AG09319 (cell line): ENCODE results near the gene CRACR2B.

Experiments
- DNase-seq: peaks from one replicate; pipeline ENCODE4 v3.0.0-alpha.2; 2010; ENCODE audit warnings: low read depth; ENCODE audit errors: extremely low read depth
- TF ChIP-seq, protein P1 (sequence below): IDR thresholded peaks from 2 replicates; pipeline ENCODE4 v1.5.1; 2011; ENCODE audit warnings: low read depth, mild to moderate bottlenecking, inconsistent platforms, low read length, moderate library complexity

CRACR2B gene

DNA sequence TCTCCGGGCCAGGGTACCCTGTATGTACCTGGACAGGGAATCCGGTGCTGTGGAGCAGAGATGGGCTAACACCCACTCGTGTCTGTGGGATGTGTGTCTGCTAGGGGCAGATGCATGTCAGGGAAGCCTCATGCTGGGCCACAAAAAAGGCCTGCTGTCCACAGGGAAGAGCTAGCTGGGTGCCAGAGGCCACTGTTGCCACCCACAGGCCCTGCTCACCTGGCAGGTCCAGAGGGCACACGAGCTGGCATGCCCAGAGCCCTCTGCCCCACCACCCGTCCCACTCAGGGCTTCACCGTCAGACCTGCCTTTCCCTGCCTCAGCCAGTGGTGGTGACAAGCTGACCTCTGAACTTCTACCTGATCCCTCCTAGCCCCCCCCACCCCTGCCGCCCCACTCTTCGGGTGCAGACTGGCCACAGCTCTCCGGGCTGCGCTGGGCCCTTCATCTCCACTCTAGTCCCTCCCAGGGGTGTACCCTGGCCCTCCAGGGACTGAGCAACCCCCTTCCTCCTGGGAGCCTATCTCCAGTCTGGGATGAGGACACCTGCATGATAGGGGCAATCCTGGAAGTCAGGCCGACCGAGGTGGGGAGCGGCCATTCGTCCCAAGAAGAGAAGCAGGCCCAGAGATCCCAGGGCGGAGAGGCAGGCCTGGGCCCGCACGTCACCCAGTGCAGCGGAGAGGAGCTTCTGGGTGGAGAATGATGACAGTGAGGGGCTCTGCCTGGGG, 31.0 kb upstream of the CRACR2B start:
- TF ChIP-seq, protein P1, sequence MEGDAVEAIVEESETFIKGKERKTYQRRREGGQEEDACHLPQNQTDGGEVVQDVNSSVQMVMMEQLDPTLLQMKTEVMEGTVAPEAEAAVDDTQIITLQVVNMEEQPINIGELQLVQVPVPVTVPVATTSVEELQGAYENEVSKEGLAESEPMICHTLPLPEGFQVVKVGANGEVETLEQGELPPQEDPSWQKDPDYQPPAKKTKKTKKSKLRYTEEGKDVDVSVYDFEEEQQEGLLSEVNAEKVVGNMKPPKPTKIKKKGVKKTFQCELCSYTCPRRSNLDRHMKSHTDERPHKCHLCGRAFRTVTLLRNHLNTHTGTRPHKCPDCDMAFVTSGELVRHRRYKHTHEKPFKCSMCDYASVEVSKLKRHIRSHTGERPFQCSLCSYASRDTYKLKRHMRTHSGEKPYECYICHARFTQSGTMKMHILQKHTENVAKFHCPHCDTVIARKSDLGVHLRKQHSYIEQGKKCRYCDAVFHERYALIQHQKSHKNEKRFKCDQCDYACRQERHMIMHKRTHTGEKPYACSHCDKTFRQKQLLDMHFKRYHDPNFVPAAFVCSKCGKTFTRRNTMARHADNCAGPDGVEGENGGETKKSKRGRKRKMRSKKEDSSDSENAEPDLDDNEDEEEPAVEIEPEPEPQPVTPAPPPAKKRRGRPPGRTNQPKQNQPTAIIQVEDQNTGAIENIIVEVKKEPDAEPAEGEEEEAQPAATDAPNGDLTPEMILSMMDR: no peak
- DNase-seq: no peak

DNA sequence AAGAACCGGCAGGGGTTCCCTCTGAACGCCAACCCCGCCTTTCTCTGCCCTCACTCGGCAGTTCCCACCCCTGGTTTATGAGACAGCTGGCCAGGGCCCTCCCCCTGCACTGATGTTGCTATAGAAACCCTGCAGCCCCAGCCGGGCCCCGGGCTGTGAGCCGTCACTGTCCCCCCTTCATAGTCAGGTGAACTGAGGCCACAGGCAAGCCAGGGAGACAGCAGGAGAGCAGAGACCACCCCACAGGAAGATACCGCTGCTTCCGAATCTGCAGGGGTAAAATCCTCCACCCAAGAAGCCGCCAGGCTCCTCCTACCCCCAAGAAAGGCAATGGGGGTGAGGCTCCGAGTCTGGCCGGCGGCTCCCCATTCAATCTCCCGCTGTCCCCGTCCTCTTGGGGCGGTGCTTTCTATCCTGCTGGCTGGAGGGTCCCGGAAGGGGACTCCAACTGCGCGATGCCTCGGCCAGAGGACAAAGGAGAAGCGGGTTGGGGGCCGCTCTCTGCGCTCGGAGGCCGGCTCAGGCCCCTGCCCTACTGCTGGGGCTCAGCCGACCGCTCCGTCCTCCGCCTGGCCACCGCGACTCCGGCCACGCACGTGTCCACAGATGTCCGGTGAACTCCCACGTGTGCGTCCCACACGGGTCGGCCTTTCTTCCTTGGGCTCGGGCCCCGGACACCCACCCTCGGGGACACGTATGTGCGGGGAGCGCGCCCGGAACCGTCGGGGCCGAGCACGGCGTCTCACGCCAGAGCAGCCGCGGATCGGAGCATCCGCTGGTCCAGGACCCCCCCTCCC, 30.2 kb upstream of the CRACR2B start:
- TF ChIP-seq, protein P1: no peak
- DNase-seq: no peak

DNA sequence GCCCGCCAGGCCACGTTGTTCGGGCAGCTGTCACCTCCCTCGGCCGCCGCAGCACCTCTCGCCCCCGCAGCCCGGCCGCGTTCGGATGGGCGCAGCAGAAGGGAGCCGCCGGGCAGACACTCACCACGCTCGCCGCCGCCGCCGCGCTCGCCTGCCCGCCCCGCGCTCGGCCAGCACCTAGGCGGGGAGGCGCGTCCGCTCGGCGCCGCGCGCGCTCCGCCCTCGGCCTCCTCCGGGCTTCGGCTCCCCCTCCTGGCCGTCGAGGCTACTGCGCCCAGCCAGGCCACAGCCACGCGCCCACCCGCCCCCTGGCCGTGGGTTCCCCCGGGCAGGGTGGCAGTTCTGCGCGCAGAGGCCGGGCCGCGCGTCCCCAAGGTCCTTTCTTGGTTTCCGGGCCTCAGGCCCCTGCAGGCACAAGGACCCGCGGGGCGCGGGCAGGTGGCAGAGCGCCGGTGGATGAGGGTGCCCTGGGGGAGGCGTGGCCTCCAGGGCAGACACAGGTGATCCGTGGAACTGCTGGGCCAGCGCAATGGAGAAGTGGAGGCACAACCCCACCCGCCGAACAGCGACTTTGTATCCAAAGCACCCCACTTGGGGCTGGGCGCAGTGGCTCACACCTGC, 29.5 kb upstream of the CRACR2B start, which contains the start of gene SLC25A22:
TSS of gene SLC25A22 (minus strand) at position 189 of the 621 bp plus-strand sequence. CDS start 3,275 bp downstream, outside the sequence.
- DNase-seq: no peak

DNA sequence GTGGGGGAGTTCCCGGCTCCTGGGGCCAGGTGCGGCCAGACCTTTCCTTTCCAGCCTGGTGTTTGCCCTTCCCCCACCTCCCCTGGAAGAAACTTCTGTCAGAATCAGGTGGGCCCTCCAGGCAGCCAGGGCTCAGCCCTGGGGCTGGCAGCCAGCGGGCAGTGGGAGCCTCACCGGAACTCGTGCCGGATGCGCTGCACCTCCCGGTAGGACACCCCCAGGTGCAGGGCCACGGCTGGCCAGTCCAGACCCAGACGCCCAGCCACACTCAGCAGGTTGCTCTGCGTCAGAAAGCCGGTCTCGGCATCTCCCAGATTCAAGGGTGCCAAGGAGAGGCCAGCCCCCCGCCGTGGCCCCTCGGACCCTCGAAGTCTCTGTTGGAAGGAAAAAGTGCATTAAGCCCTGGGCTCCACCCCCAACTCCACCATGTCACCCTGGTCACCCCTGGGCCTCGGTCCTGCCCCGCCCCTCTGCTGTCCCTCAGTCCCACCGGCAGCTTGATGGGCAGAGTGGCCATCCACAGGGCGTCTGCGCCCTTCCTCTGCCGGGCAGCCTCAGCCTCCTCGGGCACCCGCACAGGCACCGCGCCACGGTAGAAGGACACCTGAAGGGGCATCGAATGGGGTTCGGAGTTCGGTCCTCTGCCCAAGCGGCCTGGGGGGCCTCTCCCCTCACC, 27.9 kb upstream of the CRACR2B start:
- TF ChIP-seq, protein P1: no peak
- no peak for DNase-seq

More for the DNA sequence above, 29.5 kb upstream of the CRACR2B start, which contains the start of gene SLC25A22:
- TF ChIP-seq, protein P1: peak; percentile 40

DNA sequence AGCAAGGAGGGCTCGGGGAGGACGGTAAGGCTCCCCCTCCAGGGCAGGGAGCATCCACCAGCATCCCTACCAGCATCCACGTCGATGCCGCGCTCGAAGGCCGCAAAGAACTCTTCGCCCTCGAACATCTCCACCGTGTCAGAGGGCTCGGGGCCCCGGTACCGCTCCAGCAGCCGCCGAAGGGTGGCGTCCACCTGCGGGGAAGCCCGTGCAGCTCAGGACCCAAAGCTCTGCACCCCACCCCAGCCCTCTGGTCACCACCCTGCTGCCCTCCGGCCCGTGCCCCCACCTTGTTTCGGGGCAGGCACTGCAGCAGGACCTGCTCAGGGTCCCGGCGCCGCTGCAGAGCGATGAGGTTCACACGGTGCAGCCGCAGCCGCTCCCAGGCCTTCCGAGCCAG, 27.2 kb upstream of the CRACR2B start:
- TF ChIP-seq, protein P1: no peak
- no peak for DNase-seq

DNA sequence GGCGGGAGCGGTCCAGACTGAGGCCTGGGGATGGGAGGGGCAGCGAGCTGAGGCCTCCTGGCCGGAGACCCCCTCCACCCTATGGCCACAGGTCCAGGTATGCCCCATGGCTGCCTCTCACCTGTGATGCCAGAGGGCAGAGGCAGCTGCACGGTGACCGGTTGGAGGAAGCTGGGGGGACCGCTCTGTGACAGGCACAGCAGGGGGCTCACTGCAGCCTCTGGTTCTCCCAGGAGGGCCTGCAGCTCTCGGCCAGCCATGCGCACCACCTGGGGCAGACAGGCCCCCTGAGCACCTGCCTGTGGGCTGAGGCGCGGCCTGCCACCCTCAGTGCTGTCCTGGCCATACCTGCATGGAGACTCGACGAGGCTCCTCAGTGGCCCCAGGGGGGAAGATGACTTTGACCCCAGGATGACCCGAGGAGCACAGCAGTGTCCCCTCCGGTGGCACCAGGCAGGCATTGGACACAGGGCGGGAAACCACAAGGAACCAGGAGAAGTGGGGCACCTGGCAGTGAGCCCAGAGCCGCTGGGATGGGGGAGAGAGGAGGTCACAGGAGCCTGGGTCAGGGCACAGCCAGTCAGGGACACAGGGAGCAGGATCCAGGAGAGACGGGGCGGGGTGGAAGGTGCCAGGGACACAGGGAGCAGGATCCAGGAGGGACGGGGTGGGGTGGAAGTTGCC, 26.5 kb upstream of the CRACR2B start:
- DNase-seq: no peak

More for the DNA sequence above, 26.5 kb upstream of the CRACR2B start:
- TF ChIP-seq, protein P1: no peak
